ENCODE measurements around the gene SMYD2. TPM values are rescaled to one million over a fixed set of nuclear protein-coding genes. Genes with fewer than 3 reads are reported as not detected.
A peak's percentile ranks its signal among the peaks of the same experiment; 100 is the strongest.

Gene SMYD2
- total RNA-seq, 1 experiment from 2014 or later, result 27.2 TPM

DNA sequence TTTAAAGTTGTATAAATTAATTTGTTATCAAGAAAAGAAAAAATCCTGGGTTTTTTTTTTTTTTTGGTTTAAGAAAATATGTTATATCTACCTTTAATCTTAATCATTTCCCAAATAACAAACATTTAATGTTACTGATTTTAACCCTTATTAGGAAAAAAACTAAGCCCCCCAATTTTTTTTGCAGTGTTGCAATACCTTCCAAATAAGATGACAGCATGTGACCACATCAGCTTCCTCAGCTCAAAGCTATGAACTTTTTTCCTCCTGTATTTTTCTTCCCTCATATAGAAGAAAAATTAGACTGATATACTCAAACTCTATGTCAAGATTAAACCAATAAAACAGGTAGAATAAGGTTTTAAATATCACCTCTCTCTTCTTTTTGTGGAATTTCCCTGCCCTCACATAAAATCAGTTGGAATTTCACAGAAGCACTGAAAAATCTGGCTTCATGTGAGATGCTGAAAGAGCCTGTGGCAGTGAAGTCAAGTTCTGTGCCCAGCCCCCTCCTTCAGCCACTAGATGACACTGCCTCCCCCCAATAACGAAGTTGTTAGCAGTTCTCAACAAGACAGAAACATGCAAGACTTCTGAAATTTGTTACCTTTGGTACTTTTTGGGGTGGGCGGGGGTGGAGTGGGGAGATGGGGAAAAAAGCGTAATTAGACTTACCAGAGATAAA, 9.6 kb upstream of the SMYD2 start:
- ChIA-PET POLR2A (interaction anchor here (1.0 kb wide), 1 partner anchor 10 kb away, joined by 3 read pairs; no protein-coding TSS in a partner anchor), RAD21 (ENCODE audit: low non-redundant PET in 1 of 2, low total read pairs in 2 of 2, uncharacterized antibody in 2 of 2, unreplicated experiment in 2 of 2) (no interaction called here), CTCF (interaction anchor here (3.9 kb wide), 1 partner anchor 10 kb away, joined by 21 read pairs; no protein-coding TSS in a partner anchor)
- DNase-seq (ENCODE audit: low read depth, low spot score) (no peak), ATAC-seq (no peak)
- Histone ChIP-seq H3K79me2 (ENCODE audit: insufficient read depth, low read length) (no peaks in the 10 kb centered on the region), H2AFZ (ENCODE audit: low read depth, low read length, poor library complexity, severe bottlenecking) (no peak overlapping the region), H3K4me1 (ENCODE audit: control insufficient read depth in 1 of 2, insufficient read depth in 2 of 2, low read length in 2 of 2) (no peaks in the 10 kb centered on the region), H3K36me3 (ENCODE audit: control insufficient read depth in 1 of 2, insufficient read depth in 2 of 2, low read length in 2 of 2) (no peaks in the 10 kb centered on the region), H3K9me2 (ENCODE audit: insufficient read depth) (no peaks in the 10 kb centered on the region), H3K4me2 (ENCODE audit: low read length) (no peak overlapping the region), H3K9me3 (ENCODE audit: control insufficient read depth in 1 of 2, insufficient read depth in 1 of 2, low read depth in 1 of 2, low read length in 2 of 2) (no peaks in the 10 kb centered on the region), H4K20me1 (ENCODE audit: insufficient read depth) (no peaks in the 10 kb centered on the region), H3K9ac (ENCODE audit: low read length) (no peak overlapping the region), H3K4me3 (replicated peaks in 1 of 2; ENCODE audit: low read depth in 1 of 2, low read length in 2 of 2) (no peak overlapping the region), H3K27ac (ENCODE audit: low read depth, low read length) (no peak overlapping the region), H3K27me3 (ENCODE audit: insufficient read depth, low read length) (no peaks in the 10 kb centered on the region; the same call in 1 of the 2 replicates)
- intact Hi-C loops (cut with micrococcal nuclease), result no loop called here
- no peak for TF ChIP-seq SIN3A (IDR thresholded peaks at IDR 0.05; ENCODE audit: low read depth)
- TF ChIP-seq POLR2A (IDR thresholded peaks at IDR 0.05; ENCODE audit: borderline replicate concordance, extremely low read depth, insufficient read depth, insufficient read length), result no peak
- peak; percentile 22; the same call in 1 of the 2 replicates for TF ChIP-seq RAD21 (IDR thresholded peaks at IDR 0.05; ENCODE audit: low read depth)
- TF ChIP-seq SP1 (IDR thresholded peaks at IDR 0.05; ENCODE audit: low read depth), result no peak
- TF ChIP-seq MAX (IDR thresholded peaks at IDR 0.05), result no peak
- TF ChIP-seq FOSL1 (IDR thresholded peaks at IDR 0.05; ENCODE audit: low read depth), result no peak
- BruUV-seq (replicated peaks), result no TSS peak

GRCh38 chr1:214271995-214272731, 8.8 kb upstream of the SMYD2 start:
- intact Hi-C loops (cut with micrococcal nuclease), result no loop called here
- H4K20me1 ChIP-seq (ENCODE audit: insufficient read depth), result no peaks in the 10 kb centered on the region
- H3K9ac ChIP-seq (ENCODE audit: low read length), result no peak overlapping the region
- H3K4me2 ChIP-seq (ENCODE audit: low read length), result no peak overlapping the region
- TF ChIP-seq SIN3A (IDR thresholded peaks at IDR 0.05; ENCODE audit: low read depth) (no peak), ATF3 (IDR thresholded peaks at IDR 0.05) (no peak), FOSL1 (IDR thresholded peaks at IDR 0.05; ENCODE audit: low read depth) (no peak), ZNF274 (IDR thresholded peaks at IDR 0.05; ENCODE audit: low read depth, low read length) (no peak), ZFX (IDR thresholded peaks at IDR 0.05) (no peak), EZH2 (IDR thresholded peaks at IDR 0.05) (no peak), YY1 (IDR thresholded peaks at IDR 0.05; ENCODE audit: extremely low read depth, insufficient replicate concordance, low read depth, low read length) (no peak), ZBTB33 (IDR thresholded peaks at IDR 0.05; ENCODE audit: extremely low read depth, insufficient replicate concordance, low read length) (no peak)
- TF ChIP-seq, protein P1, sequence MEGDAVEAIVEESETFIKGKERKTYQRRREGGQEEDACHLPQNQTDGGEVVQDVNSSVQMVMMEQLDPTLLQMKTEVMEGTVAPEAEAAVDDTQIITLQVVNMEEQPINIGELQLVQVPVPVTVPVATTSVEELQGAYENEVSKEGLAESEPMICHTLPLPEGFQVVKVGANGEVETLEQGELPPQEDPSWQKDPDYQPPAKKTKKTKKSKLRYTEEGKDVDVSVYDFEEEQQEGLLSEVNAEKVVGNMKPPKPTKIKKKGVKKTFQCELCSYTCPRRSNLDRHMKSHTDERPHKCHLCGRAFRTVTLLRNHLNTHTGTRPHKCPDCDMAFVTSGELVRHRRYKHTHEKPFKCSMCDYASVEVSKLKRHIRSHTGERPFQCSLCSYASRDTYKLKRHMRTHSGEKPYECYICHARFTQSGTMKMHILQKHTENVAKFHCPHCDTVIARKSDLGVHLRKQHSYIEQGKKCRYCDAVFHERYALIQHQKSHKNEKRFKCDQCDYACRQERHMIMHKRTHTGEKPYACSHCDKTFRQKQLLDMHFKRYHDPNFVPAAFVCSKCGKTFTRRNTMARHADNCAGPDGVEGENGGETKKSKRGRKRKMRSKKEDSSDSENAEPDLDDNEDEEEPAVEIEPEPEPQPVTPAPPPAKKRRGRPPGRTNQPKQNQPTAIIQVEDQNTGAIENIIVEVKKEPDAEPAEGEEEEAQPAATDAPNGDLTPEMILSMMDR (IDR thresholded peaks at IDR 0.05 in 2 of 3, conservative IDR thresholded peaks at IDR 0.05 in 1 of 3; ENCODE audit: borderline replicate concordance in 1 of 3, insufficient read depth in 1 of 3, low read depth in 2 of 3, low read length in 2 of 3), result no peak
- H3K36me3 ChIP-seq (ENCODE audit: control insufficient read depth in 1 of 2, insufficient read depth in 2 of 2, low read length in 2 of 2), result no peaks in the 10 kb centered on the region
- BruUV-seq (replicated peaks), result no TSS peak
- no peaks in the 10 kb centered on the region for H3K9me3 ChIP-seq (ENCODE audit: control insufficient read depth in 1 of 2, insufficient read depth in 1 of 2, low read depth in 1 of 2, low read length in 2 of 2)
- CTCF ChIA-PET, result interaction anchor here (3.9 kb wide), 1 partner anchor 11 kb away, joined by 21 read pairs; no protein-coding TSS in a partner anchor
- H3K27me3 ChIP-seq (ENCODE audit: insufficient read depth, low read length), result no peaks in the 10 kb centered on the region; the same call in 1 of the 2 replicates
- no peak overlapping the region for H3K4me3 ChIP-seq (replicated peaks in 1 of 2; ENCODE audit: low read depth in 1 of 2, low read length in 2 of 2)
- H3K9me2 ChIP-seq (ENCODE audit: insufficient read depth), result no peaks in the 10 kb centered on the region
- POLR2A ChIA-PET, result interaction anchor here (1.0 to 1.2 kb wide), 2 partner anchors 10 to 13 kb away, joined by 3 read pairs; no protein-coding TSS in a partner anchor
- H3K27ac ChIP-seq (ENCODE audit: low read depth, low read length), result no peak overlapping the region
- no peaks in the 10 kb centered on the region for H3K79me2 ChIP-seq (ENCODE audit: insufficient read depth, low read length)
- no peak for ATAC-seq
- RAD21 ChIA-PET (ENCODE audit: low non-redundant PET in 1 of 2, low total read pairs in 2 of 2, uncharacterized antibody in 2 of 2, unreplicated experiment in 2 of 2), result no interaction called here
- DNase-seq (ENCODE audit: low read depth, low spot score), result no peak
- no peak overlapping the region for H2AFZ ChIP-seq (ENCODE audit: low read depth, low read length, poor library complexity, severe bottlenecking)
- no peaks in the 10 kb centered on the region for H3K4me1 ChIP-seq (ENCODE audit: control insufficient read depth in 1 of 2, insufficient read depth in 2 of 2, low read length in 2 of 2)
